ENCODE measurements around the gene OPHN1.

DNA sequence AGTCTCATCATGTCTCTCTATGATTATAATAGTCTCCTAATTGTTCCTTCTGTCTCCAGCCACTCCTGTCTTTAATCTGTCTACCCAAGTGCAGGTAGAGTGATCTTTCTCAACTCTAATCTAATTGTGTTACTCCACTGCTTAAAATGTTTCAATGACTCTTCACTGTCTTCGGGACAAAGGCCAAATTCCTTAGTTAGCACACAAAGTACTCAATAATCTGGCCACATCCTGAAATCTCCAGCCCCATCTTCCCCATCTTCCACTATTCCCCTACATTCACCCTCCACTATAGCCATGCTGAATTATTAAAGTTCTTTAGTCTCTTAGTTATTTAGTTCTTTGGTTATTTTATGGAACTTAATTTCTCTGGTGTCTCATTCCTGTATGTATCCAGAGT is 353.3 kb downstream of the OPHN1 start:
- TF ChIP-seq POLR2A (IDR thresholded peaks at IDR 0.05), result no peak
- TF ChIP-seq, protein P1, sequence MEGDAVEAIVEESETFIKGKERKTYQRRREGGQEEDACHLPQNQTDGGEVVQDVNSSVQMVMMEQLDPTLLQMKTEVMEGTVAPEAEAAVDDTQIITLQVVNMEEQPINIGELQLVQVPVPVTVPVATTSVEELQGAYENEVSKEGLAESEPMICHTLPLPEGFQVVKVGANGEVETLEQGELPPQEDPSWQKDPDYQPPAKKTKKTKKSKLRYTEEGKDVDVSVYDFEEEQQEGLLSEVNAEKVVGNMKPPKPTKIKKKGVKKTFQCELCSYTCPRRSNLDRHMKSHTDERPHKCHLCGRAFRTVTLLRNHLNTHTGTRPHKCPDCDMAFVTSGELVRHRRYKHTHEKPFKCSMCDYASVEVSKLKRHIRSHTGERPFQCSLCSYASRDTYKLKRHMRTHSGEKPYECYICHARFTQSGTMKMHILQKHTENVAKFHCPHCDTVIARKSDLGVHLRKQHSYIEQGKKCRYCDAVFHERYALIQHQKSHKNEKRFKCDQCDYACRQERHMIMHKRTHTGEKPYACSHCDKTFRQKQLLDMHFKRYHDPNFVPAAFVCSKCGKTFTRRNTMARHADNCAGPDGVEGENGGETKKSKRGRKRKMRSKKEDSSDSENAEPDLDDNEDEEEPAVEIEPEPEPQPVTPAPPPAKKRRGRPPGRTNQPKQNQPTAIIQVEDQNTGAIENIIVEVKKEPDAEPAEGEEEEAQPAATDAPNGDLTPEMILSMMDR (IDR thresholded peaks at IDR 0.05), result no peak

Data from gastroesophageal sphincter (tissue), 3 donors.